GF-D8 (cell line): Measurements from ENCODE around the gene RPS16.

ENCODE experiments used
- DNase-seq: peaks from one replicate; lab custom pipeline; 2025; lab: John Stamatoyannopoulos, UW

Gene RPS16

DNA sequence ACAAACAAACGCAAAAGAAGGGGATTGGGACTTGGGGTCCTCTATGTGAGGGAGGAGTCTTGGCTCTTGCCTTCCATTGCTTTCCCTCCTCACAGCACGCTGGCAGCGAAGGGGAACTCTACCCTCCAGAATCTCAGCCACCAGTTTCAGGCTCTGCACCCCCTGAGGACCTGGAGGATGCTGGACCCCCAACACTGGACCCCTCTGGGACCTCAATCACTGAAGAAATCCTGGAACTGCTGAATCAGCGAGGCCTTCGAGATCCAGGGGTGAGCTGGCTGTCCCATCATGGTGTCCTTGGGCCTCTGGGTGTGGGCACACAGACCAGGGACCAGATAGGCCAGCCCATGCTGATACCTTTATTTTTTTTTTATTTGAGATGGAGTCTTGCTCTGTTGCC is 13.7 kb downstream of the RPS16 start:
- no peak for DNase-seq

DNA sequence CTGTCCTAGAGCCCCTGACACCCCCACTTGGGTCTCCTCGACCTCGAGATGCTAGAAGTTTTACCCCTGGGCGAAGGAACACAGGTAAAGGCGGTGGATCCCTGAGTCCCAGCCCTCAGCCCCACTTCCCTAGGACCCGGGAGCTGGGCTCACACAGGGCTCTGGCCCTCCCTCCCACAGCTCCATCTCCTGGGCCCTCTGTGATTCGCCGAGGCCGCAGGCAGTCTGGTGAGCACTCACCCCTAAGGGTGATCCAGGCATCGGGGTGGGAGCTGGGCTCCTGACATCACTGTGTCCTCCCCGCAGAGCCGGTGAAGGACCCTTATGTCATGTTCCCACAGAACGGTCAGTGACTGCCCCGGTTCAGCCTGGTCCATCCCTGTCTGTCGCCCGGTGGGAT is 15.0 kb downstream of the RPS16 start:
- DNase-seq, result no peak

DNA sequence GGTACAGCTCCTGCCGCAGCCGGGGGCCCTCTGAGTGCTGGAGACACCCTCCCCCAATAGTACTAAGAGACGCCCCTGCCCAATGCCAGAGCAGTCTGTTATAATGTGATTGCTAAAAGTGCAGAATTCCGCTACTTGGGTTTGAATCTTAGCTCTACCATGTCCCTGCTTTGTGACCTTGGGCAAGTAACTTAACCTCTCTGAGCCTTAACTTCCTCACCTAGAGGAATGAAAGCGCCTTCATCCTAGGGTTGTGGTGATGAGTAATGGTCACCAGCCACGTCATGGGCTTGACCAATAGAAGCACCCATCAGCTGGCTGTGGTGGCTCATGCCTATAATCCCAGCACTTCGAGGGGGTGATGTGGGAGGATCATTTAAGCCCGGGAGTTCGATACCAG is 16.7 kb downstream of the RPS16 start:
- DNase-seq, result no peak

DNA sequence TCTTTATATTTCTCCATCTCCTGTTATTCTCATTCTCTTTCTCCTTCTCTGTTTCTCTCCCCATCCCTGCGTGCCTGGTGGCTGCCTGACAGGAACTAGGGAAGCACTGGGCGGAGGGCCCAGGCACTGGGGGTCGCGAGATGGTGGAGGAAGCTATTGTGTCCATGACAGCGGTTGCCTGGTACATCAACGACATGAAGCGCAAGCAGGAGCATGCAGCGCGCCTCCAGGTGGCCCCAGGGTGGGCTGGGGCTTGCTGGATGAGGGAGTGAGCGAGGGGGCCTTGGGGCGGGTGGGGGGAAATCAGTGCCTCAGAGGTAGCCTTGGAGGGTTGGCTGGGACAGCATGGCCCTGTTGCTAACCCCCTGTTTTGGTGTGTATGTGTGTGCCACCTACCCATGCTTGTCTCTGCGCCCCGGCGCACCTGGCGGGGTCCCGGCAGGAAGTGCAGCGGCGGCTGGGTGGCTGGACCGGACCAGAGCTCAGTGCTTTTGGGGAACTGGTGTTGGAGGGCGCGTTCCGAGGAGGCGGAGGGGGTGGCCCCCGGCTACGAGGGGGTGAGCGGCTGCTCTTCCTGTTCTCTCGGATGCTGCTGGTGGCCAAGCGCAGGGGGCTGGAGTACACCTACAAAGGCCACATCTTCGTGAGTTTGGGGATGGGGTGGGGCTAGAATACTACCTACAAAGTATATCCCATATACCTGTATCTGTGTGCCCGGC is 18.1 kb downstream of the RPS16 start:
- DNase-seq, result no peak

- DNase-seq, result no peak
Observed at GRCh38 chr19:39416152-39417120, 19.3 kb downstream of the RPS16 start.

DNA sequence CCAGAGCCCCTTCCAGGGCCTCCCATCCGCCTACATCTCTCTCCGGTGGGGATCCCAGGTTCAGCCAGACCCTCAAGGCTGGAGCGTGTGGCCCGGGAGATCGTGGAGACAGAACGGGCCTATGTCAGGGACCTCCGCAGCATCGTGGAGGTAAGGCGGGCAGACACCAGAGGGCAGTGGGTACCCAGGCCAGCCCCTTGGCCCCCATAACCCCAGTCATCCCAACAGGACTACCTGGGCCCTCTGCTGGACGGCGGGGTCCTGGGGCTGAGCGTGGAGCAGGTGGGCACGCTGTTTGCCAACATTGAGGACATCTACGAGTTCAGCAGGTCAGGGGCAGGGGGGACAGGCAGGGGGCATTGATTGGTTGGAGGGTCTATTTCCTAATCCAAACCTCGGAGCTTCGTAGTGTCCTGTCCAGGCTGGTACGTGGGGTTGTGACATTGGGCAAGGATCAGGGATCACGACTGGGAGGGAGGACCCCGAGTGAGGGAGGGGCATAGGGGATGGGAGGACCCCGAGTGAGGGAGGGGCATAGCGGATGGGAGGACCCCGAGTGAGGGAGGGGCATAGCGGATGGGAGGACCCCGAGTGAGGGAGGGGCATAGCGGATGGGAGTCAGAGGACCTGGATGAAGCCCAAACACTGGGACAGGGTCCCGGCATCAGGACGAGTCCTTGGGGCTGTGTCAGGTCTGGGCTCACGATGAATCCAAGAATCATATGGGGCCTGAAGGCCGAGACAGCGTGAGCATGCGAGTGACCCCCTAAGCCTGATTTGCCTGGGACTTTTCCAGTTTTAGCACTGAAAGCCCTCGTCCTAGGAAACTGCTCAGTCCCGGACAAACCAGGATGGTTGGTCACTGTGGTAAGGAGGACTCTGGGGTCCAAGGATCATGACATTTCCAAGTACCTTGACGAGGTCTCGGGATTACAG is 20.4 kb downstream of the RPS16 start:
- no peak for DNase-seq

- no peak for DNase-seq
Observed at GRCh38 chr19:39413911-39414608, 21.7 kb downstream of the RPS16 start.

- no peak for DNase-seq
Observed at GRCh38 chr19:39413272-39413910, 22.4 kb downstream of the RPS16 start.

- DNase-seq, result no peak
Observed at GRCh38 chr19:39412867-39413271, 22.9 kb downstream of the RPS16 start.

DNA sequence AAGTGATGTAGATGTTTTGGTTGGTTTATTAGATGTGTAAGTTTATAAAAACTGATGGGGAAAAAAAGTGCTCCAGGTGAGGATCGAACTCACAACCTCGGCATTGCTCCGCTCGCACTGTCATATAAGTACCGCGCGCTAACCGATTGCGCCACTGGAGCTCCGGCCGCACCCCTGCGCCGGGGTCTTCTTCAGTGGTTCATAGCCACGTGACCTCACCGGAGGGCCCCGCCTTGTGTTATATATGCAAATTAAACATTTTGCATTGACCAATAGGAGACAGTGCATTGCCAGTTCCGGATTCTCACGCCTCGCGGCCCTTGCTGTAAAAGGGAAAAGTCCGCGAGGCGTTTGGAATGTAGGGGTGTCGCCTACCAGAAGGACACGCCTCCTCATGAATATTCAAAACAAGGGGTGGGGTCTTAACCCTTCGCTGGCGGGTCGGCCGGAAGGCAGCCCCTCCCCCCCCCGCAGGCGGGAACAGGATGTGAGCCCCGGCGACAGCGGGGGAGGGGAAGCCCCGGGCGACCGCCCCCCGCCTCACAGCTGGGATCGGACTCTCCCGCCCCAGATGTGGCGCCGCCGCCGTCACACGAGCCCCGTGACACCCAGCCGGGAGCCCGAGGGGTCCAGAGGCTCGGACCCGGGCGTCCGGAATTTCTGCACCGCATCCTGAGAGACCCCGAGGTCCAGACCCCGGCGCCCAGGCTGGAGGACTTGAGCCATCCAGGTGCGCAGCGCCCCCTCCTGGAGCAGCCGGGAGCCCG is 23.5 kb downstream of the RPS16 start, which contains the start of gene PLEKHG2:
TSS of gene PLEKHG2 (plus strand) at position 570 of the 767 bp plus-strand sequence. CDS start 1,418 bp downstream, outside the sequence.
- DNase-seq, result peak; percentile 94

- DNase-seq, result peak; percentile 79
Observed at GRCh38 chr19:39411832-39412099, 24.0 kb downstream of the RPS16 start.

DNA sequence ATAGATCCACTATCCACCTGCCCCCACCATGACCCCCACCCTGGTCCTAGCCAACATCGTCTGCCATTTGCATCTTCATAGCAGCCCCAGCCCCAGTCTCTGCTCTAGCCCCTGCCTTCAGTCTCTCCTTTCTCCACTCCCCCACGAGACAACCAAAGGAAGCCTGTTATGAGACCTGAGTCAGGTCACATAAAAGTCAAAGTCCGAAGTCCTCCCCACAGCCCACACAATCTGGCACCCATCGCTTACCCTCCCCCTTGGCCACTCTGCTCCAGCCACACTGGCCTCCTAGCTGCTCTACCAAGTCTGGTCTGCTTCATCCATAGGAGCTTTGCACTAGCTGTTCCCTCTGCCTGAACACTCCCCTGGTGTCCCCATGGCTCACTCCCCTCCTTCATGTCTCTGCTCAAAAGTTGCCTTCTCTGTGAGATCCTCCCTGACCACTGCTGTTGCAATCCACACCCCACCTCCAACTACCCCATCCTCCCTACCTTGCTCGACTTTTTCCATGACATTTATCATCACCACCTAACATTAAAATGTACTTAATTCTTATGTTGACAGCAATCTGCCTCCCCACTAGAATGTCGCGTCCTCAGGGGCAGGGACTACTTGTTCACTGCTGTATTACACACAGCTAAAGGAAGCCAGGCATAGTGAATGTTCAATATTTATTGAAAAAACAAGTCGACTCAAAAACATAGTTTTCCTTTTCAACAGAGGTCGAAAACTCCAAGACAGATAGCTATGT is 24.5 kb downstream of the RPS16 start:
- DNase-seq, result peak; percentile 34

- no peak for DNase-seq
Observed at GRCh38 chr19:39410831-39411080, 25.0 kb downstream of the RPS16 start.

DNA sequence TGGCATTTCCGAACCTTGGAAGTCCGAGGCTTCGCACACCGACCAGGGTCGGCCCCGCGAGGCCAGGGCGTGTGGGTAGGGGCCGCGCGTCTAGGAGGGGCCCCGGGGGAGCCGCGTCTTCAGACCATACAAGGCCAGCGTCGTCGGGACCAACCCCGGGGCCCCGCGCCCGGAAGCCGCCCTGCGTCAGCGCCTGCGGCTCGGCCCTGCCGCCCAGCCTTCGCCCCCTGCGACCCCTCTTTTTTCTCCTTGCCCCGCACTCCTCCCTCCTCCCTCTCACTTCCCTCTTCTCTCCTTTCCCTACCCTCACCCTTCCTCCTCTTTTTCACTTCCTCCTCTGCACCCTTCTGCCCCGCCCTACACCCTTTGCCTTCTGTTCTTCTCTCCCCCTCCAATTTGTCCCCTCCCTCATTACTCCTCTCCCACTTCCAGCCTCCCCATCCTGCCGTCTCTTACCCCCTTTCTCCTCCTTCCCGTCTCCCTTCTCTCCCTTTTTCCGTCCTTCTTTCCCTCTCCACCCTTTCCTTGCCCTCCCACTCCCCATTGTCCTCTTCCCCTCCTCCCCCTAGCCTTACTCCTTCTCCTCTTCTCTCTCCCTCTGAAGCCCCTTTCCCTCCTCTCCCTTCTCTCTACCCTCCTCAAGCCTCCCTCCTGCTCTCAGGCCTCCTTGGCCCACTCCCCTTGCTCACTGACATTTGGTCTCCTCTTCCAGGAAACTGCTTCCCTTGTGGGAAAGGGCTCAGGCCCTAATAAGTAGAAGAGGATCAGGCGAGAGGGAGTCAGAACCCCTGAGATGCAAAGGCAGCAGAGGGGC is 25.5 kb downstream of the RPS16 start:
- peak; percentile 62 for DNase-seq

GRCh38 chr19:39409208-39410016 is 26.3 kb downstream of the RPS16 start:
- peak; percentile 35 for DNase-seq

DNA sequence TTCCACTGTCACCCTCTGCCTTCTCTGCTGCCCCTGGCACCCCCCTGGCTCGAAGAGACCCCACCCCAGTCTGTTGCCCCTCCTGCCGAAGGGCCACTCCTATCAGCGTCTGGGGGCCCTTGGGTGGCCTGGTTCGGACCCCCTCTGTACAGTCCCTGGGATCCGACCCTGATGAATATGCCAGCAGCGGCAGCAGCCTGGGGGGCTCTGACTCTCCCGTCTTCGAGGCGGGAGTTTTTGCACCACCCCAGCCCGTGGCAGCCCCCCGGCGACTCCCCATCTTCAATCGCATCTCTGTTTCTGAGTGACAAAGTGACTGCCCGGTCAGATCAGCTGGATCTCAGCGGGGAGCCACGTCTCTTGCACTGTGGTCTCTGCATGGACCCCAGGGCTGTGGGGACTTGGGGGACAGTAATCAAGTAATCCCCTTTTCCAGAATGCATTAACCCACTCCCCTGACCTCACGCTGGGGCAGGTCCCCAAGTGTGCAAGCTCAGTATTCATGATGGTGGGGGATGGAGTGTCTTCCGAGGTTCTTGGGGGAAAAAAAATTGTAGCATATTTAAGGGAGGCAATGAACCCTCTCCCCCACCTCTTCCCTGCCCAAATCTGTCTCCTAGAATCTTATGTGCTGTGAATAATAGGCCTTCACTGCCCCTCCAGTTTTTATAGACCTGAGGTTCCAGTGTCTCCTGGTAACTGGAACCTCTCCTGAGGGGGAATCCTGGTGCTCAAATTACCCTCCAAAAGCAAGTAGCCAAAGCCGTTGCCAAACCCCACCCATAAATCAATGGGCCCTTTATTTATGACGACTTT is 27.1 kb downstream of the RPS16 start:
- no peak for DNase-seq
